GM19455 (cell line): ENCODE data around the gene NSMCE4A.
"Not testable (repeated sequence)": the region's sequence is repeated elsewhere in the genome, so short reads cannot be mapped to it uniquely, and the experiment has no call there.

Experiments used
- ATAC-seq: cut with Tn5 transposase; IDR thresholded peaks from one replicate; pipeline ENCODE4 v1.9.1; 2021; ENCODE audit not compliant: unreplicated experiment

The NSMCE4A gene

DNA sequence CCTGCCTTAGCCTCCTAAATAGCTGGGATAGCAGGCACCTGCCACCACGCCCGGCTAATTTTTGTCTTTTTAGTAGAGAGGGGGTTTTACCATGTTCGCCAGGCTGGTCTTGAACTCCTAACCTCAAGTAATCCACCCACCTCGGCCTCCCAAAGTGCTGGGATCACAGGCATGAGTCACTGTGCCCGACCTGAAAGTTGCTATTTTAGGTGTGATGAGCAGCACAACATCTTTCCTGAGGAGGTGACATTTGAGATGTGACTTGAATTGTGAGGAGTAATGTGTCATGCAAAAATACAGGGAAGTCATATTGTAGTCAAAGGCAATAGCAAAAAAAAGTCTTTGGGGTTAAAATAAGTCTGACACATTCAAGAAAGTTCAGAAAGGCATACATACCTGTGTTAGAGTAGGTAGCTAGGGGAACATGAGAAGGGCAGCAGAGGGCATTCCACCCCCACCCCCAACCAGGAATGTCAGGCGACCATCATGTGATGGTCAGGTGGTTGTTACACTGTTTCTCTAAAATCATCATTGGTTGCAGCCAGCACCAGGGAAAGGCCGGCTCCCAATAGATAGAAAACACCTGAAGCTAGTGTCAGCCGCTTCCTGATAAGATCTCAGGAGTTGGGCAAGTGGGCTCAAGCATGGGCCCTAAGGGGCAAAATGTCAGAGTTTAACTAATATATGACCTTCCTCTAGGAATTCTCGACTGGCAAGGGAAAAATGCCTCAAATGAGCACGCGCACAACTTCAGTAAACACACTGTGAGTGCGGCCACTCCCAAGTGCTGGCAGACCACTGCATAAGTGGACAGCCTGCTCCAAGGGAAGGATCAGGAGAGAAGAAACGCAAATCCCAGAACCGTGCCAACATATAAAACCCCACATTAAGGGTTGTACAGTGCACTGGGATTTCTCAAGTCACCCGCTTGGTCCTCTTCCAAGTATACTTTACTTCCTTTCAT is 13.6 kb upstream of the NSMCE4A start, which contains the start of gene TACC2:
Gene TACC2, plus strand, starts transcription at position 803 of the 964 bp plus-strand sequence. CDS start 32,819 bp downstream, outside the sequence.
- no peak for ATAC-seq

- no peak for ATAC-seq
Observed at GRCh38 chr10:121984463-121984862, 9.4 kb upstream of the NSMCE4A start.

- ATAC-seq: no peak
Observed at GRCh38 chr10:121983852-121984251, 8.8 kb upstream of the NSMCE4A start.

DNA sequence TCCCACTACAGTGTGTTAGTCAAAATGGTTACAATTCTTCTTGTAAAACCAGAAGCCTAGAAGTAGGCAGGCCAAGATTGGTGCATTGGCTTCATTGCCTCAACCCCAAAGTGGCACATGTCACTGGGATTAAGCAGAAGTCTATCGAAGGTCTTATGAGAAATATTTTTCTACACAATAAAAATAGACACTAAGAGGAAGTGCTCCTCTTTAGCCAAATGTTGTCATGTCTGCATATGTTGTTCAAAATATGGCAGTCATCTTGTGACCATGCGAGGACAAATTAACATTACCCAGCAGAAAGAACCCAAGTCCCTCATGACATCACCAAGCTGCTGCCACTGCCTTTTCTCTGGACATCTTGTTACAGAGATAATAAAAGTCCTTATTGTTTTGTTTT is 6.3 kb upstream of the NSMCE4A start:
- ATAC-seq: no peak

- ATAC-seq: no peak
Observed at GRCh38 chr10:121978511-121978910, 3.5 kb upstream of the NSMCE4A start.

GRCh38 chr10:121976607-121977006 is 1.6 kb upstream of the NSMCE4A start:
- ATAC-seq: no peak

GRCh38 chr10:121975295-121976086 is 474 bp upstream of the NSMCE4A start:
- no peak for ATAC-seq

DNA sequence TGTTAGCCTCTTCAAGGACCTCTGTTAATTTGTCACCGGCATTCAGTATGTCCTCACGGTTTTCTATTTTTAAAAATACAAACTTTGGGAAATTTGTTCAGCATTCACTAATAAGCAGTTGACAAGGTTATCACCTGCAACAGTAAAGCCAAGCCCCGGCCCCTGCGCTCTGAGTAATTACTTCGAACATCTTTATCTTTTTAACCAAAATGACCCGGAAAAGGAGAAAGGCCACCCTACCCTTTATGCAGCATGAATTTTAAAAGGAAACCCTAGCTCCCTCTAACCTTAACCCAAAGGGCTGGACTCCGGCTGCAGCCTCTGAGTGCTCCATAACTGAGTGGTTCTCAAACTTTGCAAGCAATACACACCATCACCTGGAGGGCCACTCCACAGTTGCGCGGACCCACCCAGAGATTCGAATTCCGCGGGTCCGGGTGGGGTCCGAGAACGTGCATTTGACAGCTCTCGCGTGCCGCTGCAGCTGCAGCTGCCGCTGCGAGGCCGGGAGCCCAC is 940 bp downstream of the NSMCE4A start:
- ATAC-seq: no peak

DNA sequence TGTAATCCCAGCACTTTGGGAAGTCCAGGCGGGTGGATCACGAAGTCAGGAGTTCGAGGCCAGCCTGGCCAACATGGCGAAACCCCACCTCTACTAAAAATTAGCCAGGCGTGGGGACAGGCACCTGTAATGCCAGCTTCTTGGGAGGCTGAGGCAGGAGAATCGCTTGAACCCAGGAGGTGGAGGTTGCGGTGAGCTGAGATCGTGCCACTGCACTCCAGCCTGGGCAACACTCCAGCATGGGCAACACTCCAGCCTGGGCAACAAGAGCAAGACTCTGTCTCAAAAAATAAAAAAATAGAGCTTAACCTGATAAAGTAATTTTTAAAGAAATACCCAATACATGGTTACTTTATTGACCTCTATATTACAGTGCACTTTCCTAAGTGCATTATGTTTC is 5.9 kb downstream of the NSMCE4A start:
- not testable (repeated sequence) for ATAC-seq

- no peak for ATAC-seq
Observed at GRCh38 chr10:121965996-121966395, 9.0 kb downstream of the NSMCE4A start.

DNA sequence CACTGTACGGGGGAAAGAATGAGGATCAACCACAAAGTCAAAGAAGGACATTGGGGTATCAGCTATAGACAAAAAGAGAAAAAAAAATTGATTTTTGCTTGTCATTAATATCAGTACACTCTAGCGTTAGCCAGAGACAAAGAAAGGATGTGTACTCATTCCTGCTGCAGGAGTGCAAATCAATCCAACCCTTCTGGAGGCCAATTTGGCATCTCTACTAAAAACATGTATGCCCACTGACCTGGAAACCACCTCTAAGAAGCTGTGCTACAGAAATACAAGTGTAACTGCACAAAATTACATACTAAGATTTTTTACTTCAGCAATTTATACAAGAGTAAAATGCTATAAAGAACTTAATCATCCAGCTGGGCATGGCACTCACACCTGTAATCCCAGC is 13.6 kb downstream of the NSMCE4A start:
- no peak for ATAC-seq

GRCh38 chr10:121959671-121960070 is 15.3 kb downstream of the NSMCE4A start:
- ATAC-seq: no peak

GRCh38 chr10:121956111-121957061 is 18.6 kb downstream of the NSMCE4A start:
- ATAC-seq: no peak

DNA sequence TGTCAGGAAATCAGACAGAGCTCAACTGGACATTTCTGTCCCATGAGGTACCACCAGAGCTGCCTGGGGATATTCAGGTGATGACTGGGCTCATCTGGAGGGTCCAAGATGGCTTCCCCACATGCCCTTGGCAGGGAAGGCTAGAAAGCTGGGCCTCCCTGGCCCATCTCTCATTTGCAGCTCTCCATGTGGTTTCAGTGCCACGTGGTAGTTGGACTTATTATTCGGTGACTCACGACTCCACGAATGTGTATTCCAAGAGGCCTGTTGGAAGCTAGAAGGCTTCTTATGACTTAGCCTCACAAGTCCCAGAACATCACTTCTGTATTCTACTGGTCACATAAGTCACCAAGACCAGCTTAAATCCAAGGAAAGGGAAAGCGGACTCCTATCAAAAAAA is 22.8 kb downstream of the NSMCE4A start:
- no peak for ATAC-seq

- ATAC-seq: no peak
Observed at GRCh38 chr10:121949451-121949850, 25.6 kb downstream of the NSMCE4A start.

DNA sequence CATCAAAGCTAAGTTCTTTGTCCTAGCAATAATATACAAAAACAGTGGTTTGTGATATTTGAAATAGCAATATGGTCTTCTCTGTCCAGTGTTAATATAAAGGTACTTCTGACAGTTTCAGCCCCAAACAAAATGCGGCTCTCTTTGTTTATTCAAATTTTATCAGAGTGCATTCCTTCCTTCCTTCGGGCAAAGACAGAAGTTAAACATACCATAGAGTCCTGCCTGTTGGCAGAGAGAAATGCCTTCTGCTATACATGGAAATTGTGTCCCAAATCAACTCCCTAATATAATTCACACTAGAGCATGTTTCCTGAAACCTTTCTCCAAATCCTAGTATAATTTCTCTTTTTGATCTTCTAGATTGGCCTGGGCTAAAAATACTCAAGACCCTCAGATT is 26.0 kb downstream of the NSMCE4A start:
- no peak for ATAC-seq

- no peak for ATAC-seq
Observed at GRCh38 chr10:121947343-121948330, 27.4 kb downstream of the NSMCE4A start.

DNA sequence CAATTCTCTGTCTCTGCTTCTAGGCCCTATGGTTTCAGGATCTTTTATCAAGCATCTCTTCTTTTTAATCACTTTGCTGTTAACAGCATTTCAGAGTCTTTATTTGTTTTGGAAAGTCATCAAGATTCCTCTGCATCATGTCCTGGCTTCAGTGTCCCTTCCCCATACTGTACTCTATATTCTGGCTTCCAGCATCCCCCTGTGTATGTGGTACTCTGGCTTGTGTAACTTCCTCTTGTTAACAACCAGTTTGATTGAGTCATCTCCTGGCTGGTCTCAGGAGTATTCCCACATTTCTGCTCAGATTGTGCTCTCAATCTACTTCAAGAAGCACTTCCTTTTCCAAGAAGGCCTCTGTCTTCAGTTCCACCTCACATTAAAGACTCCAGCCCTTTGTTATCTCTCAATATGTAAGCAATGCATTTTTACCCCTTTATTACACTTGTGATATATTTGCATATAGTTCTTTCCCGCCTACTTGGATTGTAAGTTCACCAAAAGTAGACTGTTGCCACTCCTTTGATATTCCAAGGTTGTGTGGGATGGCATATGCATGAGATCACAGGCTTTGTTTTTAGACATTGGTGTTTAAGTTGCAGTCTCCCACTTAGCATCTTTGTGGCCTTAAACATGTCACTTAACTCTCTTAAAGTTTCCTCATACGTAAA is 32.1 kb downstream of the NSMCE4A start:
- ATAC-seq: no peak

DNA sequence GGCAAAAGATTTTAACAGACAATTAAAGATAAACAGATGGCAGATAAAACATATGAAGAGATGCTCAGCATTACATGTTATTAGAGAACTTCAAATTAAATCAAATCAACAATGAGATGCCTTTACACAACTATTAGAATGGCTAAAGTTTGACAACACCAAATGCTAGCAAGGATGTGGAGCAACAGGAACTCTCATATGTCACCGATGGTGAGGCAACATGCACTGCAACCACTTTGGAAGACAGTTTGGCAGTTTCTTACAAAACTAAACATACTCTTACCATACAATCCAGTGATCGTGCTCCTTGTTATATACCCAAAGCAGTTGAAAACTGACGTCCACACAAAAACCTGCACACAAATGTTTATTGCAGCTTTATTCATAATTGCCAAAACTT is 33.5 kb downstream of the NSMCE4A start:
- ATAC-seq: no peak
